ENCODE measurements around the gene FAM161B.
"Not testable (repeated sequence)": the region's sequence is repeated elsewhere in the genome, so short reads cannot be mapped to it uniquely, and the experiment has no call there.

Gene FAM161B

GRCh38 chr14:73944432-73945158, 5.3 kb downstream of the FAM161B start:
- DNase-seq (ENCODE audit: low spot score): no peak

- peak; percentile 42 for DNase-seq (ENCODE audit: low spot score)
Observed at GRCh38 chr14:73943083-73943482, 6.8 kb downstream of the FAM161B start.

- no peak for DNase-seq (ENCODE audit: low spot score)
Observed at GRCh38 chr14:73942180-73942579, 7.7 kb downstream of the FAM161B start.

GRCh38 chr14:73937012-73937411, 12.9 kb downstream of the FAM161B start:
- no peak for DNase-seq (ENCODE audit: low spot score)

GRCh38 chr14:73936548-73936947, 13.3 kb downstream of the FAM161B start:
- no peak for DNase-seq (ENCODE audit: low spot score)

GRCh38 chr14:73935666-73936065, 14.2 kb downstream of the FAM161B start:
- no peak for DNase-seq (ENCODE audit: low spot score)

- no peak for DNase-seq (ENCODE audit: low spot score)
Observed at GRCh38 chr14:73924337-73924736, 25.6 kb downstream of the FAM161B start.

- not testable (repeated sequence) for DNase-seq (ENCODE audit: low spot score)
Observed at GRCh38 chr14:73919457-73919856, 30.4 kb downstream of the FAM161B start.

- no peak for DNase-seq (ENCODE audit: low spot score)
Observed at GRCh38 chr14:73916324-73916723, 33.6 kb downstream of the FAM161B start.

- no peak for DNase-seq (ENCODE audit: low spot score)
Observed at GRCh38 chr14:73913256-73913655, 36.6 kb downstream of the FAM161B start.

GRCh38 chr14:73909681-73910080, 40.2 kb downstream of the FAM161B start:
- DNase-seq (ENCODE audit: low spot score): no peak

- DNase-seq (ENCODE audit: low spot score): no peak
Observed at GRCh38 chr14:73903028-73903427, 46.9 kb downstream of the FAM161B start.

GRCh38 chr14:73896521-73896920, 53.4 kb downstream of the FAM161B start:
- no peak for DNase-seq (ENCODE audit: low spot score)

GRCh38 chr14:73895939-73896338, 54.0 kb downstream of the FAM161B start:
- DNase-seq (ENCODE audit: low spot score): peak; percentile 18

GRCh38 chr14:73894180-73894687, 55.7 kb downstream of the FAM161B start:
- not testable (repeated sequence) for DNase-seq (ENCODE audit: low spot score)

- DNase-seq (ENCODE audit: low spot score): no peak
Observed at GRCh38 chr14:73889376-73889775, 60.5 kb downstream of the FAM161B start.

- no peak for DNase-seq (ENCODE audit: low spot score)
Observed at GRCh38 chr14:73888971-73889370, 60.9 kb downstream of the FAM161B start.

GRCh38 chr14:73888460-73888725, 61.5 kb downstream of the FAM161B start:
- DNase-seq (ENCODE audit: low spot score): no peak

- DNase-seq (ENCODE audit: low spot score): no peak
Observed at GRCh38 chr14:73887694-73888459, 62.0 kb downstream of the FAM161B start.

GRCh38 chr14:73887318-73887616, 62.6 kb downstream of the FAM161B start:
- peak; percentile 17 for DNase-seq (ENCODE audit: low spot score)

- peak; percentile 93 for DNase-seq (ENCODE audit: low spot score)
Observed at GRCh38 chr14:73886449-73887317, 63.2 kb downstream of the FAM161B start, which contains the start of gene ZNF410. Gene ZNF410, plus strand, starts transcription at chr14:73886859. Its CDS starts 5,317 bp downstream, at chr14:73892176.

GRCh38 chr14:73884438-73885190, 65.3 kb downstream of the FAM161B start:
- DNase-seq (ENCODE audit: low spot score): no peak
